Hepatocyte (in vitro differentiated cells): ENCODE measurements around the gene NAP1L4. TPM values are rescaled to one million over a fixed set of nuclear protein-coding genes. Genes with fewer than 3 reads are reported as not detected.

Source experiments
- DNase-seq: peaks from one replicate; pipeline ENCODE4 v3.0.0-alpha.2; 2016; ENCODE audit warnings: low spot score
- H2AFZ ChIP-seq: fragments of 200-600 bp; sonication (generic); 2 replicates; pipeline ENCODE4 v1.6.0; 2016; ENCODE audit warnings: antibody characterized with exemption, mild to moderate bottlenecking
- H3K27ac ChIP-seq: fragments of 200-600 bp; sonication (generic); 2 replicates; pipeline ENCODE4 v1.5.1; 2016; ENCODE audit warnings: mild to moderate bottlenecking
- H3K27me3 ChIP-seq: fragments of 200-600 bp; sonication (generic); 2 replicates; pipeline ENCODE4 v1.6.1; 2016
- H3K36me3 ChIP-seq: fragments of 200-600 bp; sonication (generic); replicated peaks from 2 replicates; pipeline ENCODE4 v1.5.1; 2016; ENCODE audit warnings: low read depth; ENCODE audit not compliant: insufficient read depth
- H3K4me1 ChIP-seq: fragments of 200-600 bp; sonication (generic); 2 replicates; pipeline ENCODE4 v1.5.1; 2016; ENCODE audit warnings: mild to moderate bottlenecking, moderate library complexity; ENCODE audit not compliant: insufficient read depth
- H3K4me2 ChIP-seq: fragments of 200-600 bp; sonication (generic); 2 replicates; pipeline ENCODE4 v1.6.0; 2016
- H3K4me3 ChIP-seq: fragments of 200-600 bp; sonication (generic); 2 replicates; pipeline ENCODE4 v1.5.1; 2016; ENCODE audit warnings: mild to moderate bottlenecking
- H3K79me2 ChIP-seq: fragments of 200-600 bp; sonication (generic); 2 replicates; pipeline ENCODE4 v1.6.0; 2017; ENCODE audit warnings: mild to moderate bottlenecking
- H3K9me2 ChIP-seq: fragments of 200-600 bp; sonication (generic); replicated peaks from 2 replicates; pipeline ENCODE4 v1.6.0; 2017; ENCODE audit warnings: mild to moderate bottlenecking; ENCODE audit not compliant: insufficient read depth
- H3K9me3 ChIP-seq: fragments of 200-600 bp; sonication (generic); 2 replicates; pipeline ENCODE4 v1.5.1; 2016; ENCODE audit warnings: low read depth, mild to moderate bottlenecking
- H4K20me1 ChIP-seq: fragments of 200-600 bp; sonication (generic); 2 replicates; pipeline ENCODE4 v1.6.0; 2016; ENCODE audit warnings: mild to moderate bottlenecking; ENCODE audit not compliant: insufficient read depth, poor library complexity, severe bottlenecking
- EZH2 ChIP-seq: fragments of 200-600 bp; sonication (generic); IDR thresholded peaks from 2 replicates; pipeline ENCODE4 v1.6.1; 2016; ENCODE audit warnings: antibody characterized with exemption, mild to moderate bottlenecking, borderline replicate concordance
- EZH2phosphoT487 ChIP-seq: fragments of 200-600 bp; sonication (generic); IDR thresholded peaks from one replicate; pipeline ENCODE4 v1.6.1; 2018; ENCODE audit warnings: antibody characterized with exemption, mild to moderate bottlenecking, low read depth, moderate library complexity; ENCODE audit not compliant: unreplicated experiment, severe bottlenecking
- WGBS: methylation state at CpG from one replicate; pipeline ENCODE4 v1.1.6; 2016; ENCODE audit warnings: low lambda C conversion rate; ENCODE audit errors: missing lambda C conversion rate; 5-methylcytosine and 5-hydroxymethylcytosine counted together
- polyA plus RNA-seq: library from polyadenylated mRNA; unstranded; fragments of >200 nt; fragmentation: Nextera tagmentation; extraction: Ambion mirVana; gene quantifications from 2 replicates; pipeline ENCODE4 v1.2.1, GENCODE V29; 2016
- total RNA-seq: library from RNA; depleted of rRNA; stranded (reverse); fragments of >200 nt; gene quantifications from 2 replicates; pipeline ENCODE4 v1.2.3, GENCODE V29; 2014
- TF ChIP-seq, protein P1 (sequence below): fragments of 200-600 bp; sonication (generic); IDR thresholded peaks from 2 replicates; pipeline ENCODE4 v1.5.1; 2016; ENCODE audit warnings: antibody characterized with exemption, mild to moderate bottlenecking; ENCODE audit not compliant: poor library complexity

Gene NAP1L4
- total and polyA plus RNA-seq, 2 experiments from 2014 or later, result 79.0 to 118 TPM

GRCh38 chr11:2917842-2918490 is 74.2 kb downstream of the NAP1L4 start:
- H3K9me2 ChIP-seq, result no peaks in the 10 kb centered on the region
- no peak overlapping the region for H3K4me3 ChIP-seq
- no peaks in the 10 kb centered on the region for H3K9me3 ChIP-seq
- peaks cover 5% of the 10 kb centered on the region for H3K4me1 ChIP-seq
- no peak overlapping the region for H3K4me2 ChIP-seq
- 91% methylated on average over 25 of the region's 25 CpGs for WGBS
- no peaks in the 10 kb centered on the region for H4K20me1 ChIP-seq
- no peak overlapping the region for H3K27ac ChIP-seq
- no peak overlapping the region for H2AFZ ChIP-seq
- no peaks in the 10 kb centered on the region for H3K79me2 ChIP-seq
- no peaks in the 10 kb centered on the region for H3K36me3 ChIP-seq
- TF ChIP-seq EZH2 (no peak), EZH2phosphoT487 (no peak)
- TF ChIP-seq, protein P1, sequence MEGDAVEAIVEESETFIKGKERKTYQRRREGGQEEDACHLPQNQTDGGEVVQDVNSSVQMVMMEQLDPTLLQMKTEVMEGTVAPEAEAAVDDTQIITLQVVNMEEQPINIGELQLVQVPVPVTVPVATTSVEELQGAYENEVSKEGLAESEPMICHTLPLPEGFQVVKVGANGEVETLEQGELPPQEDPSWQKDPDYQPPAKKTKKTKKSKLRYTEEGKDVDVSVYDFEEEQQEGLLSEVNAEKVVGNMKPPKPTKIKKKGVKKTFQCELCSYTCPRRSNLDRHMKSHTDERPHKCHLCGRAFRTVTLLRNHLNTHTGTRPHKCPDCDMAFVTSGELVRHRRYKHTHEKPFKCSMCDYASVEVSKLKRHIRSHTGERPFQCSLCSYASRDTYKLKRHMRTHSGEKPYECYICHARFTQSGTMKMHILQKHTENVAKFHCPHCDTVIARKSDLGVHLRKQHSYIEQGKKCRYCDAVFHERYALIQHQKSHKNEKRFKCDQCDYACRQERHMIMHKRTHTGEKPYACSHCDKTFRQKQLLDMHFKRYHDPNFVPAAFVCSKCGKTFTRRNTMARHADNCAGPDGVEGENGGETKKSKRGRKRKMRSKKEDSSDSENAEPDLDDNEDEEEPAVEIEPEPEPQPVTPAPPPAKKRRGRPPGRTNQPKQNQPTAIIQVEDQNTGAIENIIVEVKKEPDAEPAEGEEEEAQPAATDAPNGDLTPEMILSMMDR, result no peak
- H3K27me3 ChIP-seq, result no peaks in the 10 kb centered on the region
- no peak for DNase-seq

- WGBS, result 93% methylated on average over 16 of the region's 16 CpGs
- H3K79me2 ChIP-seq, result no peaks in the 10 kb centered on the region
Observed at GRCh38 chr11:2916892-2917645, 75.1 kb downstream of the NAP1L4 start.

GRCh38 chr11:2916114-2916891 is 75.8 kb downstream of the NAP1L4 start:
- H3K27me3 ChIP-seq, result no peaks in the 10 kb centered on the region
- no peaks in the 10 kb centered on the region for H4K20me1 ChIP-seq
- no peak overlapping the region for H3K27ac ChIP-seq
- no peaks in the 10 kb centered on the region for H3K79me2 ChIP-seq
- H3K9me2 ChIP-seq, result no peaks in the 10 kb centered on the region
- no peak for DNase-seq
- H3K36me3 ChIP-seq, result no peaks in the 10 kb centered on the region
- peaks cover 19% of the 10 kb centered on the region for H3K4me1 ChIP-seq
- TF ChIP-seq EZH2, result no peak
- no peak for TF ChIP-seq EZH2phosphoT487
- TF ChIP-seq, protein P1, result no peak
- no peak overlapping the region for H3K4me3 ChIP-seq
- H3K9me3 ChIP-seq, result no peaks in the 10 kb centered on the region
- no peak overlapping the region for H2AFZ ChIP-seq
- WGBS, result 88% methylated on average over 19 of the region's 20 CpGs
- no peak overlapping the region for H3K4me2 ChIP-seq

More at GRCh38 chr11:2916892-2917645, 75.1 kb downstream of the NAP1L4 start:
- H3K4me1 ChIP-seq, result peaks cover 11% of the 10 kb centered on the region
- no peaks in the 10 kb centered on the region for H3K36me3 ChIP-seq
- no peak for DNase-seq
- no peaks in the 10 kb centered on the region for H4K20me1 ChIP-seq
- H3K27me3 ChIP-seq, result no peaks in the 10 kb centered on the region
- TF ChIP-seq, protein P1, result no peak
- no peak for TF ChIP-seq EZH2
- no peak for TF ChIP-seq EZH2phosphoT487
- H3K27ac ChIP-seq, result no peak overlapping the region
- H2AFZ ChIP-seq, result no peak overlapping the region
- H3K4me3 ChIP-seq, result no peak overlapping the region
- H3K9me2 ChIP-seq, result no peaks in the 10 kb centered on the region
- H3K4me2 ChIP-seq, result no peak overlapping the region
- no peaks in the 10 kb centered on the region for H3K9me3 ChIP-seq
